Omental fat pad (tissue), 4 donors: ENCODE results near the gene TFAP2E. TPM values are rescaled to one million over a fixed set of nuclear protein-coding genes. Genes with fewer than 3 reads are reported as not detected.

ENCODE experiments used
- ATAC-seq: fragments of 150-250 bp; one replicate; pipeline ENCODE4 v1.9.1; 2016; ENCODE audit warnings: mild to moderate bottlenecking, moderate library complexity; ENCODE audit not compliant: low FRiP score
- DNase-seq: peaks from one replicate; pipeline ENCODE4 v3.0.0-alpha.2; 2019; ENCODE audit warnings: low spot score
- CTCF ChIP-seq, 3 donors: fragments of 450-650 bp; IDR thresholded peaks; one replicate each; pipeline ENCODE4 v1.5.1; 2016 to 2017; ENCODE audit warnings: antibody characterized with exemption in 3 of 3, mild to moderate bottlenecking in 3 of 3, moderate library complexity in 2 of 3
- total RNA-seq, 4 donors: library from RNA; depleted of rRNA; stranded (reverse); fragments of >200 nt; gene quantifications; one replicate each; pipeline ENCODE4 v1.1.0, GENCODE V29; 2016

The TFAP2E gene
- under 1 TPM; 0.25 to 0.72 (median 0.50) TPM for total RNA-seq

- no peak for TF ChIP-seq CTCF (IDR thresholded peaks at IDR 0.05)
- no peak for ATAC-seq
- no peak for DNase-seq
Measured at GRCh38 chr1:35573198-35574124, at the start of gene TFAP2E. Gene TFAP2E, plus strand, starts transcription at chr1:35573314. Its CDS starts 264 bp downstream, at chr1:35573578.

- DNase-seq (no peak), ATAC-seq (no peak)
- TF ChIP-seq CTCF (IDR thresholded peaks at IDR 0.05), result no peak
Measured at GRCh38 chr1:35524106-35524505, 49.0 kb upstream of the TFAP2E start.

GRCh38 chr1:35530168-35530567 is 42.9 kb upstream of the TFAP2E start:
- DNase-seq (no peak), ATAC-seq (no peak)
- TF ChIP-seq CTCF (IDR thresholded peaks at IDR 0.05), result no peak

- DNase-seq (no peak), ATAC-seq (no peak)
- TF ChIP-seq CTCF (IDR thresholded peaks at IDR 0.05), result no peak
Measured at GRCh38 chr1:35530946-35531345, 42.2 kb upstream of the TFAP2E start.

- TF ChIP-seq CTCF (IDR thresholded peaks at IDR 0.05), result no peak
- ATAC-seq (no peak), DNase-seq (no peak)
Measured at GRCh38 chr1:35531368-35531767, 41.7 kb upstream of the TFAP2E start.

GRCh38 chr1:35532497-35533223 is 40.5 kb upstream of the TFAP2E start:
- TF ChIP-seq CTCF (IDR thresholded peaks at IDR 0.05), result no peak
- DNase-seq, result no peak
- ATAC-seq, result peak; percentile 66
